NOMO-1 treated with dmso at 0.1 percent for 144 hours (cell line): Measurements from ENCODE around the gene SNRPA1.

Source experiments
- DNase-seq: peaks from one replicate; lab custom pipeline; 2025; ENCODE audit not compliant: unreplicated experiment; lab: John Stamatoyannopoulos, UW

SNRPA1 gene

DNA sequence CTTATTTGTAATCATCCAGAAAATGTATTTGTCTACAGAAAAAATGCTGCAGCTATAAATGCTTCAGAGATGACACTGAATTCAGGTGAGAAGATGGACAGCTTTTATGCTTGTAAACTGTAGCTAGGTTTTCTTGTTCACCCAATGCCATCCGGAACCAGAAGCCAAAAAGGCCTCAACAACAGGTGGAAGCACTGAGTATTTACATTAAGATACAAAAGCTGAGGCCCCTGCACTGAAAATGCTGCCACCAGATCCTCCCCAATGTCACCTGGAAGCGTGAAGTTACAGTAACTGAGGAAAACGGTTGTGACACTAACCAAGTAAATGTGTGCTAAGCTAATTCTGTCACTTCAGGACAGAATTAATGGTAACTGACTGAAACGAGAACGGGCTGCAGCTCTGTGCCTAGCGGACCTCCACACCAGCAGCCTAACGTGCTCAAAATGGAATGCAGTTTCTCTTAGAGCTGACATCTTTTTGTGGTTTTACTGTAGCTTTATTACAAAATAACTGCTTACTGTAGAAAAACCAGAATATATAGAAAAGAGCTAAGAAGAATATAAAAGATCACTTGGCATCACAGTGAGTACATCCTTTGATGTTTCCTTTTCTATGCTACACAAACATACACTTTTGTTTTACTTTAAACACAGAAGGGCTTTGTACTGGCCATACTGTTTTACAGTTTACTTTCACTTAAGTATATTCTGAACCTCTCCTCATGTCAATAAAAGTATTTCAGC lies 50.8 kb downstream of the SNRPA1 start:
- no peak for DNase-seq

DNA sequence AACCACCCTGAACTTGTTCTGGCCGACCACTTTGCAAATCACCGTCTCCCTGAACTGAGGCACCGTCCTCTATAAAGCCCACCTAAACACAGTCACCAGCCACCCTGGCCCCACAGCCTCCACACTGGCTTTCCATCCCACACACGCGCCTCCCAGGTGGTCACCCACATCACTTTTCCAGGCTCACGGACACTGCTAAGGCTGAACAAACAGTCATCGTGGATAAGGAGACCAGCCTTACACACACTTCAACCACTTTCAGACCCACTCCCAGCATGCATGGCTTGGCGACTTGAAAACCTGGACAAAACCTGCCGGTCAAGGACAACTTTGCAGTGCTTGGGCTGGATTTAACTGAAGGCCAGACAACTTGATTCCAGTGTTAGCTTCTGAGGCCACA lies 51.6 kb downstream of the SNRPA1 start:
- no peak for DNase-seq

DNA sequence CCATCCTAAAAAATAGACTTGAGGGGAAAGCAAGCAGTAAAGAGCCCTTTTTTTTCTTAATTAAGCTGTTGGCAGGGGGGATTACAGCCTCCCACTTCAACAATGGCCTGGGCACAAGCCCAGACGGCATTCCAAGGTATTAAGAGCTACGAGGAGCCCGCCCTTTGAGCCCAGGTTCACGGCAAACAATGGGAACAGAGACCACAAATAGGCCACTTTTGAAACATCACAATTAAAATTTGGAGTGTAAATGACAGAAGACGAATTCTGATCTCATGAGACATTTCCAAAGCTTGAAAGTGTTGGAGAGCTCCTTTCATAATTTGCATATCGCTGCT lies 52.1 kb downstream of the SNRPA1 start:
- DNase-seq, result no peak

DNA sequence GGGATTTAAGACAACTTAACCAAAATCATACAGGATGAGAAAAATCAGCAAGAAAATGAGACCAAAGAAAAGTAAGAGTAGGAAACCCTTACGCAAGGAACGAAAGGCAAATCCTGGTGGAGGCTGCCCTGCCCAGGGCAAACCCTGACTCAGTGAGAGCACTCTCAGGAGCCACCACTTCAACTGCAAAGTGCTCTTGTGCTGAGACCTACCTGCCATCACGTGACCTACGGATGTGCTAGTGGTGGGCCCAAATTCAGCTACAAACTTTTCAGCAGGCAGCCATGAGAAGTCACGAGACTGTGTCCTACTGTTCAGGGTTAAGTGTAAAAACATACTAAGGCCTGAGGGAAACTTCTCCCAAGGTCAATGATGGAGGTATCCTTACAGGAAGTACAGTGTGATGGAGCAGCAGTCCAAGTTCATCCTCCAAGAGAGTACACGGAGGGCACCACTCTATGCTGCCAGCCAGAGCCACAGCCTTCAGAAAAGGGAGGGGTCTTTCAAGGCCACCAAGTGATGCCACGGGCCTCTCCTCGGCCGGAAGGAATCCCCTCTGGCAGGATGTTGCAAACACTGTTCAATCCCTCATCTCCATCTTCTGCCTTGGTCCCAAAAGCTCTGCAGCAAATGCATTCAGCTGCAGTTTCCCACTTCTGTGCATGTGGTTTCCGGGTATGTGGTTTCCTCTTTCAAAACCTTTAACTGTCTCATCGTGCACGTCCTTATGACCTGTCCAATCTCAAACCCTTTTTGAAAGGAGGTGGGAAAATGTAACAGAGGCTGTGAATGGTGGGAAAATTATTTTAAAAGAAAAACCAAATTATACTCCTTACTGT lies 52.7 kb downstream of the SNRPA1 start:
- peak; percentile 76 for DNase-seq

DNA sequence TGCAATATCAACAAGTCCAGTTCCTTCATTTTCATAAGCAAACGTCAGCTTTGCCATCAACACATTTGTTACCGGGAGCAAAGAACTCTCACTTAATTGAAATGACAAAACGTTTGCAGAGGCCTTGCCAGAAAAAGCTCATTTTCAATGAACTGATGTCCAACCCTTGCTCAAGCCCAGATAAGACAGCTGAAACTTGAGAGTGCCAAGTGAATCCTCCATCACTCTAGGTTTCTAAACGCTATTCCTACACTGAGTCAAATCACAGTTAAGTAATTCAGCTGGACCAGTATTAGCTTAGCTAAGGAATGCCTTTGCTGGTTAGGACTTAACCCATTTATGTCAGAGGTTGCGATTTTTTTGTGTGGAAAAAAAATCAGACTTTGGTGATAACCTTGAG lies 54.7 kb downstream of the SNRPA1 start:
- DNase-seq, result no peak

DNA sequence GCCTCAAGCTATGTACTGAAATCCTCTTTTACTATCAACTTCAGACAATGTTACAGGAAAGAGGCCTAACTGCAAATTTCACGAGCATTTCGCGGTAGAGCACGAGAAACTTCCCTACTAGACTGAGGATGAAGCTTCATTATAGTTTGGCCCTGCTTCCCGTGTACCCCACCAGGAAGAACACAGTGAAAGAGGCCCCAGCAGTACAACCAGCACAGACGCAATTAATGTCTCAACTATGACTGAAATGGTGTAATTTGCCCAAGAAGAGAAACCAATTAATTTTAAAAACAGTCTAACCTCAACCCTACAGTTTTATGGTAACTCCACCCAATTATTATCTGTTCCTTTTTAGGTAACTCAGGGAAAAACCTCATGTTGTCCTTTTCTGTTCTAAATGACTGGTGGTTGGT lies 55.3 kb downstream of the SNRPA1 start:
- peak; percentile 92 for DNase-seq

DNA sequence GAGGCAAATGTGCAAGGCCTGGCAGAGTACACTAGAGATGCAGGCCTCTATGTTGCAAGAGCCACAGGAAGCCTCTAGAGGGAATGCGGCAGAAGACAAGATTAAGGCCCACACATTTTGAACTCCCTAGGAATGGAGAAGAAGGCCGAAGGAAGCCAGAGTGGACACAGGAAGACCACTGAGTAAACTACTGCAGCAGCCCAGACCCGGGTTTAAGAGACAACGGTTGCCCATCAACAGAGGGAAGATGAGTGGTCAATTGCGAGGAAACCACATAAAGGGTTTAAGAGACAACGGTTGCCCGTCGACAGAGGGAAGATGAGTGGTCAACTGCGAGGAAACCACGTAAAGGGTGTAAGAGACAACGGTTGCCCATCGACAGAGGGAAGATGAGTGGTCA lies 57.8 kb downstream of the SNRPA1 start:
- peak; percentile 49 for DNase-seq

DNA sequence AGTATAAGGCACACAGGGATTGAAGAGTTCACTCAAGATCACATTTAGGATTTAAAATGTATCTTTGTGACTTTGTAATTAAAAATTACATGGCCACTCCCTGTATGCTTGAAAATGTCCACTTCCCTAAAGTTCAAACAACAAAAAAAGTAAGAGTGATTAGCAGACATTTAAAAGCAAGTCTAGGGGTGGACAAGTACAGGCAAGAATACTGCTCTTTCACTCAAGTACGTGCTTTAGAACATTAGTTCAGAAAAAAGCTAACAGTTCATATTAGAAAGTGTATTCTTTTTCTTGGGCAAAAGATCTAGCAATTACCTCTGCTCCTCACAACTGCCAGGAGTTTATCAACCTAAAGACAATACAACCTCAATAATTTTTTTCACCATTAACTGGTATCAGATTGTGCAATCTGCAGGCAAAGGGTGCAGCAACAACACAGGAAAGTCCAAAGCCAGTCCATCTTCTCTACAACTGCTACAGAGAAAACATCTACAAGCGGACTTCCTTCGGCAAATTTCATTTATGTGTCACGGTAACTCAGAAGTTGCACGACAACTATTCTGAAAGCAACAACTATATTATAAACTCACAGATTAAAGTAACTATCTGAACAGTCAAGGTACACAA lies 61.3 kb downstream of the SNRPA1 start:
- no peak for DNase-seq

DNA sequence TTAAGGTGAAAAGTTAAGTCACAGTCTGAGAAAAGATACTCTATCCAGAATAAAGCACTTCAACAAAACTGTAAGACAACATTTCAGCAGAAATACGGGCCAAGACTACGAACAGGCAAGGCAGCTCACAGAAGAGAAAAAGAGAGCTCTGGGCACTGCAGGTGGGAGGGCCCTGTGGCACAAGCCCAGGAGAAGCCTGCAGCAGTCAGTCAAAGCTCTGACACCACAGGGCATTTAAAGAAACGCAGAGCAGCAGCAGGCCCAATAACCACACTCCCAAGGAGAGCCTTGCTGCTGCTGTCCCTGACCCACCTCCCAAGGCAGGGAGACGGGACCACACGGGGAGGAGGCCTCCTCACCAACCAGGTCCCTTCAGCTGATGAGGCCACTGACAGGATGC lies 62.4 kb downstream of the SNRPA1 start:
- no peak for DNase-seq
